Endothelial cell of umbilical vein (primary cell): ENCODE data around the gene TTLL11. TPM values are rescaled to one million over a fixed set of nuclear protein-coding genes. Genes with fewer than 3 reads are reported as not detected.

Experiments
- BruUV-seq: library from RNA; stranded (reverse); fragments of 400-500 nt; replicated peaks from 2 replicates; lab custom pipeline; 2021; lab: Mats Ljungman, UMichigan
- CTCF ChIA-PET: fragments of 300-600, 350-600 bp; sonication (Branson Sonifier 250); formaldehyde crosslinking; loops from one replicate; lab custom pipeline; 2021; ENCODE audit warnings: antibody characterized with exemption, inconsistent platforms; lab: Charles Lee
- POLR2A ChIA-PET: fragments of 300-600, 350-600 bp; sonication (Branson Sonifier 250); formaldehyde crosslinking; loops from one replicate; lab custom pipeline; 2021; ENCODE audit warnings: antibody characterized with exemption, inconsistent platforms; lab: Charles Lee
- DNase-seq: peaks from one replicate; pipeline ENCODE4 v3.0.0-alpha.2; 2011; ENCODE audit warnings: low read depth, low spot score
- FAIRE-seq: peaks from 2 replicates; lab custom pipeline; 2011; peaks lifted over from hg19 to GRCh38; lab: Jason Lieb, UNC
- H2AFZ ChIP-seq: 2 replicates; pipeline ENCODE4 v1.6.0; 2012; ENCODE audit warnings: low read depth, low read length, control low read depth, inconsistent platforms
- H3K27ac ChIP-seq: 2 replicates; pipeline ENCODE4 v1.5.1; 2011; ENCODE audit warnings: low read depth, mild to moderate bottlenecking, control low read depth, low read length, moderate library complexity; ENCODE audit not compliant: insufficient read depth
- H3K27me3 ChIP-seq, 2 experiments: 2 replicates each; pipeline versions ENCODE4 v1.6.0 to v1.6.1; 2011; ENCODE audit warnings: low read length in 2 of 2, mixed read lengths in 1 of 2; ENCODE audit not compliant: control insufficient read depth in 2 of 2, insufficient read depth in 2 of 2
- H3K36me3 ChIP-seq, 2 experiments: 2 replicates in 1 of 2; 3 replicates in 1 of 2; pipeline ENCODE4 v1.5.1; 2011; ENCODE audit warnings: low read length in 2 of 2, mild to moderate bottlenecking in 1 of 2, moderate library complexity in 1 of 2; ENCODE audit not compliant: control insufficient read depth in 2 of 2, insufficient read depth in 2 of 2; ENCODE audit errors: extremely low read depth in 1 of 2
- H3K4me1 ChIP-seq: 3 replicates; pipeline ENCODE4 v1.5.1; 2011; ENCODE audit warnings: mild to moderate bottlenecking, low read length; ENCODE audit not compliant: control insufficient read depth, insufficient read depth; ENCODE audit errors: extremely low read depth
- H3K4me2 ChIP-seq: 2 replicates; pipeline ENCODE4 v1.6.1; 2011; ENCODE audit warnings: low read length, control low read depth, mixed read lengths; ENCODE audit not compliant: insufficient read depth
- H3K4me3 ChIP-seq, 3 experiments: fragments of 200-600 bp in 1 of 3; sonication (generic), shearing (Covaris generic) in 1 of 3; replicated peaks in 1 of 3; 2 replicates each; pipeline ENCODE4 v1.5.1; 2011 to 2016; ENCODE audit warnings: control low read depth in 3 of 3, low read length in 3 of 3, mild to moderate bottlenecking in 2 of 3, inconsistent platforms in 1 of 3, low read depth in 1 of 3, moderate library complexity in 1 of 3; ENCODE audit not compliant: insufficient read depth in 1 of 3
- H3K79me2 ChIP-seq: 2 replicates; pipeline ENCODE4 v1.6.0; 2012; ENCODE audit warnings: low read length, inconsistent platforms; ENCODE audit not compliant: control insufficient read depth, insufficient read depth
- H3K9ac ChIP-seq: replicated peaks from 2 replicates; pipeline ENCODE3; 2011; ENCODE audit warnings: low read length, control low read depth; ENCODE audit not compliant: insufficient read depth; ENCODE audit errors: extremely low read depth
- H3K9me1 ChIP-seq: replicated peaks from 3 replicates; pipeline ENCODE4 v1.6.0; 2011; ENCODE audit warnings: mild to moderate bottlenecking, low read length; ENCODE audit not compliant: control insufficient read depth, insufficient read depth; ENCODE audit errors: extremely low read depth
- H3K9me3 ChIP-seq: replicated peaks from 2 replicates; pipeline ENCODE4 v1.5.1; 2012; ENCODE audit warnings: low read length, inconsistent platforms; ENCODE audit not compliant: control insufficient read depth, insufficient read depth
- H4K20me1 ChIP-seq: replicated peaks from 2 replicates; pipeline ENCODE3; 2011; ENCODE audit warnings: mild to moderate bottlenecking, low read length; ENCODE audit not compliant: control insufficient read depth, insufficient read depth; ENCODE audit errors: extremely low read depth
- CTCF ChIP-seq, 2 donors: IDR thresholded peaks; 1 replicate in 1 of 2; 2 replicates in 1 of 2; pipeline ENCODE4 v1.5.1; 2011; ENCODE audit warnings: low read length in 2 of 2, mild to moderate bottlenecking in 2 of 2, moderate library complexity in 2 of 2, control low read depth in 1 of 2, inconsistent platforms in 1 of 2, low read depth in 1 of 2; ENCODE audit not compliant: insufficient read depth in 1 of 2; ENCODE audit errors: extremely low read depth in 1 of 2
- EZH2 ChIP-seq: IDR thresholded peaks from 2 replicates; pipeline ENCODE4 v1.6.1; 2012; ENCODE audit warnings: borderline replicate concordance, low read depth, mild to moderate bottlenecking, moderate library complexity, low read length, inconsistent platforms; ENCODE audit not compliant: severe bottlenecking
- FOS ChIP-seq: IDR thresholded peaks from 2 replicates; pipeline ENCODE4 v1.6.1; 2011; ENCODE audit warnings: mild to moderate bottlenecking, low read length, moderate library complexity, borderline replicate concordance; ENCODE audit not compliant: insufficient read depth
- JUN ChIP-seq: IDR thresholded peaks from 2 replicates; pipeline ENCODE4 v1.6.1; 2011; ENCODE audit warnings: borderline replicate concordance, low read depth; ENCODE audit not compliant: insufficient read length, insufficient read depth
- MAX ChIP-seq: IDR thresholded peaks from 2 replicates; pipeline ENCODE4 v1.6.1; 2011; ENCODE audit not compliant: insufficient read depth, insufficient read length
- MYC ChIP-seq: IDR thresholded peaks from one replicate; pipeline ENCODE4 v1.6.1; 2011; ENCODE audit warnings: mild to moderate bottlenecking, low read depth, low read length
- POLR2AphosphoS5 ChIP-seq: IDR thresholded peaks from 2 replicates; pipeline ENCODE4 v1.6.1; 2012; ENCODE audit warnings: low read depth, mild to moderate bottlenecking, control low read depth, low read length, moderate library complexity; ENCODE audit not compliant: insufficient read depth
- dilution Hi-C: fragments of 300-500 bp; cut with MboI; formaldehyde crosslinking; loops from one replicate; pipeline ENCODE4 v1.15.0; 2019; ENCODE audit warnings: low sequenced_read_pairs; ENCODE audit not compliant: extremely low pct_ligation_motif_present
- intact Hi-C: fragments of 100-400 bp; cut with micrococcal nuclease; formaldehyde crosslinking; loops from one replicate; pipeline ENCODE4 v1.10.0; 2022
- polyA plus RNA-seq, 4 experiments: library from polyadenylated mRNA; depleted of rRNA in 3 of 4; stranded (reverse) in 3 of 4; unstranded in 1 of 4; fragments of >200 nt; gene quantifications; 2 replicates each; pipeline versions ENCODE4 v1.2.1 to v1.2.3, GENCODE V29; 2011 to 2012; ENCODE audit warnings: missing spikeins in 1 of 4
- total RNA-seq: library from RNA; stranded (reverse); gene quantifications from 2 replicates; pipeline ENCODE4 v1.2.3, GENCODE V29; 2021

TTLL11 gene
- total and polyA plus RNA-seq, 2 donors (not counting 3 experiments of a cell fraction or from before 2014, with no cell fraction given), result 4.9 to 5.1 TPM

GRCh38 chr9:121871431-121872025 lies 221.6 kb downstream of the TTLL11 start:
- intact Hi-C loops (no loop called here), dilution Hi-C loops (no loop called here)
- Histone ChIP-seq H3K36me3 (no peaks in the 10 kb centered on the region), H3K4me3 (no peak overlapping the region), H3K9me1 (no peaks in the 10 kb centered on the region), H3K27me3 (no peaks in the 10 kb centered on the region), H3K9ac (no peak overlapping the region), H4K20me1 (no peaks in the 10 kb centered on the region), H2AFZ (no peak overlapping the region), H3K79me2 (no peaks in the 10 kb centered on the region), H3K4me1 (no peaks in the 10 kb centered on the region), H3K27ac (no peak overlapping the region), H3K4me2 (no peak overlapping the region), H3K9me3 (no peaks in the 10 kb centered on the region)
- CTCF ChIA-PET, result no interaction called here
- FAIRE-seq (no peak), DNase-seq (no peak)
- no TSS peak for BruUV-seq
- no peak for TF ChIP-seq EZH2
- no peak for TF ChIP-seq FOS
- POLR2A ChIA-PET, result interaction anchor here (0.6 kb wide), 1 partner anchor 193 kb away, joined by 6 read pairs; no protein-coding TSS in a partner anchor

- dilution Hi-C loops, result no loop called here
Measured at GRCh38 chr9:121870271-121870670, 222.8 kb downstream of the TTLL11 start.

More at GRCh38 chr9:121870271-121870670, 222.8 kb downstream of the TTLL11 start:
- no peak overlapping the region for H3K9ac ChIP-seq
- no peaks in the 10 kb centered on the region for H3K36me3 ChIP-seq
- intact Hi-C loops, result no loop called here
- H3K4me2 ChIP-seq, result no peak overlapping the region
- H2AFZ ChIP-seq, result no peak overlapping the region
- CTCF ChIA-PET, result no interaction called here
- no TSS peak for BruUV-seq
- FAIRE-seq (no peak), DNase-seq (no peak)
- H4K20me1 ChIP-seq, result no peaks in the 10 kb centered on the region
- H3K4me3 ChIP-seq, result no peak overlapping the region
- POLR2A ChIA-PET, result no interaction called here
- H3K79me2 ChIP-seq, result no peaks in the 10 kb centered on the region
- H3K9me3 ChIP-seq, result no peaks in the 10 kb centered on the region
- H3K9me1 ChIP-seq, result no peaks in the 10 kb centered on the region
- no peaks in the 10 kb centered on the region for H3K27me3 ChIP-seq
- H3K27ac ChIP-seq, result no peak overlapping the region
- no peak for TF ChIP-seq CTCF (IDR thresholded peaks at IDR 0.05; ENCODE audit: extremely low read depth in 1 of 2, insufficient read depth in 1 of 2, low read depth in 1 of 2, low read length in 2 of 2)
- TF ChIP-seq JUN, result no peak
- TF ChIP-seq FOS, result no peak
- no peak for TF ChIP-seq EZH2
- TF ChIP-seq MYC, result no peak
- no peak for TF ChIP-seq POLR2AphosphoS5
- no peak for TF ChIP-seq MAX
- H3K4me1 ChIP-seq, result no peaks in the 10 kb centered on the region
